Stomach (tissue), 9 donors: ENCODE data around the gene MOGAT2. TPM values are rescaled to one million over a fixed set of nuclear protein-coding genes. Genes with fewer than 3 reads are reported as not detected.

ENCODE experiments used
- DNase-seq, 2 donors: peaks; one replicate each; pipeline versions ENCODE4 v3.0.0 to v3.0.0-alpha.2; 2013 to 2019
- H3K27ac ChIP-seq, 5 donors: fragments of 200-600 bp in 4 of 5; sonication (generic) in 4 of 5; one replicate each; pipeline ENCODE4 v1.5.1; 2013 to 2019; ENCODE audit warnings: mild to moderate bottlenecking in 1 of 5, moderate library complexity in 1 of 5
- H3K27me3 ChIP-seq, 3 donors: fragments of 200-600 bp; sonication (generic); one replicate each; pipeline ENCODE4 v1.5.1; 2017 to 2019; ENCODE audit warnings: mixed run types in 1 of 3
- H3K36me3 ChIP-seq, 4 donors: fragments of 200-600 bp; sonication (generic); 1 replicate in 3 of 4; 2 replicates in 1 of 4; pipeline ENCODE4 v1.5.1; 2016 to 2019
- H3K4me1 ChIP-seq, 4 donors: fragments of 200-600 bp; sonication (generic); one replicate each; pipeline ENCODE4 v1.5.1; 2016 to 2019
- H3K4me3 ChIP-seq, 4 donors: fragments of 200-600 bp; sonication (generic) in 3 of 4; one replicate each; pipeline ENCODE4 v1.5.1; 2016 to 2019; ENCODE audit warnings: mild to moderate bottlenecking in 1 of 4
- H3K9me3 ChIP-seq, 4 donors: fragments of 200-600 bp; sonication (generic); one replicate each; pipeline ENCODE4 v1.5.1; 2016 to 2019
- CTCF ChIP-seq, 7 experiments: fragments of 450-650 bp in 4 of 7; fragments of 200-600 bp in 3 of 7; sonication (generic) in 3 of 7; IDR thresholded peaks; one replicate each; pipeline ENCODE4 v1.5.1; 2016 to 2019; ENCODE audit warnings: antibody characterized with exemption in 7 of 7, control low read depth in 2 of 7, mild to moderate bottlenecking in 1 of 7
- EP300 ChIP-seq: sonication (generic); formaldehyde crosslinking; IDR thresholded peaks from one replicate; pipeline ENCODE4 v1.6.1; 2017; ENCODE audit warnings: antibody characterized with exemption
- POLR2A ChIP-seq, 4 donors: fragments of 450-650 bp; IDR thresholded peaks; one replicate each; pipeline ENCODE4 v1.6.1; 2016; ENCODE audit warnings: antibody characterized with exemption in 4 of 4, control low read depth in 2 of 4, mild to moderate bottlenecking in 1 of 4, moderate library complexity in 1 of 4
- POLR2AphosphoS5 ChIP-seq, 3 donors: sonication (generic); formaldehyde crosslinking; IDR thresholded peaks; one replicate each; pipeline ENCODE4 v1.6.1; 2016; ENCODE audit warnings: antibody characterized with exemption in 3 of 3
- WGBS, 5 donors: extraction: QIAGEN DNeasy Blood & Tissue Kit in 3 of 5; methylation state at CpG; one replicate each; pipeline versions ENCODE4 v1.1.5 to v1.1.7; 2013 to 2018; 5-methylcytosine and 5-hydroxymethylcytosine counted together
- intact Hi-C: fragments of 100-400 bp; cut with DNase I; formaldehyde crosslinking; loops from one replicate; pipeline ENCODE4 v1.15.1; 2023; ENCODE audit warnings: low total_unique reads
- polyA plus RNA-seq, 3 donors: library from polyadenylated mRNA; stranded (reverse); fragments of 200-250 nt; gene quantifications; one replicate each; pipeline ENCODE4 v1.2.3, GENCODE V29; 2013
- total RNA-seq, 5 donors: library from RNA; depleted of rRNA; stranded (reverse); fragments of >200 nt; gene quantifications; one replicate each; pipeline versions ENCODE4 v1.1.0 to v1.2.3, GENCODE V29; 2014 to 2016
- donor health status: healthy with polysubstance abuse.
- donor health status: Bipolar disorder and iron deficiency.
- donor health status: healthy.

MOGAT2 gene
- total and polyA plus RNA-seq, 8 donors, result 0.62 to 51.9 (median 1.3) TPM; not detected in 3

- TF ChIP-seq POLR2AphosphoS5 (IDR thresholded peaks at IDR 0.05) (no peak), EP300 (no peak), POLR2A (IDR thresholded peaks at IDR 0.05) (no peak), CTCF (IDR thresholded peaks at IDR 0.05) (no peak)
- no peak overlapping the region for H3K27ac ChIP-seq
- H3K9me3 ChIP-seq, result no peaks in the 10 kb centered on the region
- H3K4me3 ChIP-seq, result no peak overlapping the region
- WGBS, 5 donors, result 79 to 96% (median 88%) methylated on average over 7 of the region's 7 CpGs
- no peak for DNase-seq
- no peaks in the 10 kb centered on the region for H3K36me3 ChIP-seq
- no peaks in the 10 kb centered on the region for H3K27me3 ChIP-seq
- intact Hi-C loops, result no loop called here
- peaks cover 0 to 17% (median 12%) of the 10 kb centered on the region in 4 donors for H3K4me1 ChIP-seq
These were observed 13.9 kb upstream of the MOGAT2 start for GRCh38 chr11:75703695-75704237.

- Histone ChIP-seq H3K27ac (no peak overlapping the region), H3K4me3 (peak overlapping the region in 1 of 4 donors; percentile 13), H3K27me3 (no peaks in the 10 kb centered on the region), H3K36me3 (no peaks in the 10 kb centered on the region), H3K9me3 (no peaks in the 10 kb centered on the region), H3K4me1 (peaks cover 0 to 17% (median 12%) of the 10 kb centered on the region in 4 donors)
- intact Hi-C loops, result no loop called here
- TF ChIP-seq EP300 (no peak), POLR2AphosphoS5 (IDR thresholded peaks at IDR 0.05) (no peak)
- WGBS, 5 donors, result 78 to 92% (median 88%) methylated on average over 3 of the region's 3 CpGs
- no peak for DNase-seq
These were observed 12.1 kb upstream of the MOGAT2 start for GRCh38 chr11:75705541-75705940.

- WGBS, 5 donors, result 4 to 8% (median 4%) methylated on average over 12 to 17 of the region's 17 CpGs
- Histone ChIP-seq H3K27me3 (no peaks in the 10 kb centered on the region), H3K27ac (peak overlapping the region in 1 of 5 donors; percentile 26), H3K4me1 (peaks cover 0 to 17% (median 12%) of the 10 kb centered on the region in 4 donors), H3K4me3 (peak overlapping the region in 3 of 4 donors; percentile 13 to 22 (median 15)), H3K36me3 (no peaks in the 10 kb centered on the region), H3K9me3 (no peaks in the 10 kb centered on the region)
- intact Hi-C loops, result no loop called here
- TF ChIP-seq POLR2AphosphoS5 (IDR thresholded peaks at IDR 0.05) (peak in 1 of 3 donors; percentile 34), CTCF (IDR thresholded peaks at IDR 0.05) (peak in 6 of 7 experiments; percentile 65 to 95 (median 91)), EP300 (no peak), POLR2A (IDR thresholded peaks at IDR 0.05) (no peak)
- DNase-seq, result peak; percentile 77 to 91
These were observed 11.3 kb upstream of the MOGAT2 start for GRCh38 chr11:75706260-75706729.

- DNase-seq, result no peak
- TF ChIP-seq POLR2AphosphoS5 (IDR thresholded peaks at IDR 0.05) (no peak), EP300 (no peak), CTCF (IDR thresholded peaks at IDR 0.05) (no peak), POLR2A (IDR thresholded peaks at IDR 0.05) (no peak)
- WGBS, 5 donors, result 65 to 89% (median 78%) methylated on average over 9 of the region's 9 CpGs
- H3K36me3 ChIP-seq, result no peaks in the 10 kb centered on the region
- H3K27me3 ChIP-seq, result no peaks in the 10 kb centered on the region
- H3K9me3 ChIP-seq, result no peaks in the 10 kb centered on the region
- H3K4me3 ChIP-seq, result no peak overlapping the region
- intact Hi-C loops, result no loop called here
- H3K27ac ChIP-seq, result no peak overlapping the region
- H3K4me1 ChIP-seq, result peaks cover 0 to 17% (median 16%) of the 10 kb centered on the region in 4 donors
These were observed 3.4 kb upstream of the MOGAT2 start for GRCh38 chr11:75714211-75714610.

GRCh38 chr11:75715688-75716087, 1.9 kb upstream of the MOGAT2 start:
- Histone ChIP-seq H3K4me3 (no peak overlapping the region), H3K27ac (no peak overlapping the region), H3K9me3 (no peaks in the 10 kb centered on the region), H3K27me3 (no peaks in the 10 kb centered on the region), H3K36me3 (no peaks in the 10 kb centered on the region), H3K4me1 (peaks cover 0 to 24% (median 21%) of the 10 kb centered on the region in 4 donors)
- no peak for DNase-seq
- 76 to 91% (median 87%) methylated on average over 2 of the region's 2 CpGs for WGBS, 5 donors
- intact Hi-C loops, result no loop called here
- TF ChIP-seq POLR2AphosphoS5 (IDR thresholded peaks at IDR 0.05), result no peak
- TF ChIP-seq CTCF (IDR thresholded peaks at IDR 0.05), result no peak
- TF ChIP-seq EP300, result no peak
- TF ChIP-seq POLR2A (IDR thresholded peaks at IDR 0.05), result no peak
